Thoracic aorta (tissue), 2 donors: Measurements from ENCODE around the gene RAD21L1. TPM values are rescaled to one million over a fixed set of nuclear protein-coding genes. Genes with fewer than 3 reads are reported as not detected.

Experiments used
- ATAC-seq: fragments of 150-250 bp; one replicate; pipeline ENCODE4 v1.8.0; 2017; ENCODE audit warnings: low read depth; ENCODE audit not compliant: insufficient number of reproducible peaks, low FRiP score
- DNase-seq: peaks from one replicate; pipeline ENCODE4 v3.0.0-alpha.2; 2020; ENCODE audit warnings: low spot score
- H3K27ac ChIP-seq, 2 donors: fragments of 200-600 bp; sonication (generic); 1 replicate in 1 of 2; 2 replicates in 1 of 2; pipeline ENCODE4 v1.5.1; 2016; ENCODE audit warnings: mild to moderate bottlenecking in 2 of 2, moderate library complexity in 2 of 2
- H3K27me3 ChIP-seq: fragments of 200-600 bp; sonication (generic); replicated peaks from 2 replicates; pipeline ENCODE4 v1.6.0; 2016; ENCODE audit warnings: mild to moderate bottlenecking; ENCODE audit not compliant: insufficient read depth
- H3K36me3 ChIP-seq: fragments of 200-600 bp; sonication (generic); one replicate; pipeline ENCODE4 v1.5.1; 2016
- H3K4me1 ChIP-seq, 2 donors: fragments of 200-600 bp; sonication (generic); 1 replicate in 1 of 2; 2 replicates in 1 of 2; pipeline versions ENCODE4 v1.5.1 to v1.6.0; 2016; ENCODE audit warnings: low read depth in 2 of 2, mild to moderate bottlenecking in 1 of 2; ENCODE audit not compliant: control insufficient read depth in 1 of 2
- H3K4me3 ChIP-seq: fragments of 200-600 bp; sonication (generic); 2 replicates; pipeline ENCODE4 v1.5.1; 2016; ENCODE audit warnings: mild to moderate bottlenecking
- H3K9me3 ChIP-seq: fragments of 200-600 bp; sonication (generic); 2 replicates; pipeline ENCODE4 v1.5.1; 2016
- total RNA-seq, 2 donors: library from RNA; depleted of rRNA; stranded (reverse); fragments of >200 nt; gene quantifications; one replicate each; pipeline versions ENCODE4 v1.1.0 to v1.2.3, GENCODE V29; 2016
- TF ChIP-seq, protein P1 (sequence below): fragments of 200-600 bp; sonication (generic); IDR thresholded peaks from one replicate; pipeline ENCODE4 v1.5.1; 2019; ENCODE audit warnings: antibody characterized with exemption

Gene RAD21L1
- total RNA-seq, 2 donors from 2014 or later, result not detected

GRCh38 chr20:1209447-1210387 is 16.1 kb upstream of the RAD21L1 start:
- H3K27me3 ChIP-seq, result no peaks in the 10 kb centered on the region
- H3K4me1 ChIP-seq, result no peaks in the 10 kb centered on the region
- H3K9me3 ChIP-seq, result no peaks in the 10 kb centered on the region
- ATAC-seq (no peak), DNase-seq (no peak)
- H3K36me3 ChIP-seq, result no peaks in the 10 kb centered on the region
- no peak overlapping the region for H3K4me3 ChIP-seq
- no peak overlapping the region for H3K27ac ChIP-seq
- TF ChIP-seq, protein P1, sequence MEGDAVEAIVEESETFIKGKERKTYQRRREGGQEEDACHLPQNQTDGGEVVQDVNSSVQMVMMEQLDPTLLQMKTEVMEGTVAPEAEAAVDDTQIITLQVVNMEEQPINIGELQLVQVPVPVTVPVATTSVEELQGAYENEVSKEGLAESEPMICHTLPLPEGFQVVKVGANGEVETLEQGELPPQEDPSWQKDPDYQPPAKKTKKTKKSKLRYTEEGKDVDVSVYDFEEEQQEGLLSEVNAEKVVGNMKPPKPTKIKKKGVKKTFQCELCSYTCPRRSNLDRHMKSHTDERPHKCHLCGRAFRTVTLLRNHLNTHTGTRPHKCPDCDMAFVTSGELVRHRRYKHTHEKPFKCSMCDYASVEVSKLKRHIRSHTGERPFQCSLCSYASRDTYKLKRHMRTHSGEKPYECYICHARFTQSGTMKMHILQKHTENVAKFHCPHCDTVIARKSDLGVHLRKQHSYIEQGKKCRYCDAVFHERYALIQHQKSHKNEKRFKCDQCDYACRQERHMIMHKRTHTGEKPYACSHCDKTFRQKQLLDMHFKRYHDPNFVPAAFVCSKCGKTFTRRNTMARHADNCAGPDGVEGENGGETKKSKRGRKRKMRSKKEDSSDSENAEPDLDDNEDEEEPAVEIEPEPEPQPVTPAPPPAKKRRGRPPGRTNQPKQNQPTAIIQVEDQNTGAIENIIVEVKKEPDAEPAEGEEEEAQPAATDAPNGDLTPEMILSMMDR, result no peak

- Histone ChIP-seq H3K27me3 (no peaks in the 10 kb centered on the region), H3K36me3 (no peaks in the 10 kb centered on the region), H3K4me1 (no peaks in the 10 kb centered on the region), H3K9me3 (no peaks in the 10 kb centered on the region), H3K27ac (no peak overlapping the region), H3K4me3 (no peak overlapping the region)
- TF ChIP-seq, protein P1, result no peak
- DNase-seq (no peak), ATAC-seq (no peak)
Measured at GRCh38 chr20:1210501-1210900, 15.3 kb upstream of the RAD21L1 start.

DNA sequence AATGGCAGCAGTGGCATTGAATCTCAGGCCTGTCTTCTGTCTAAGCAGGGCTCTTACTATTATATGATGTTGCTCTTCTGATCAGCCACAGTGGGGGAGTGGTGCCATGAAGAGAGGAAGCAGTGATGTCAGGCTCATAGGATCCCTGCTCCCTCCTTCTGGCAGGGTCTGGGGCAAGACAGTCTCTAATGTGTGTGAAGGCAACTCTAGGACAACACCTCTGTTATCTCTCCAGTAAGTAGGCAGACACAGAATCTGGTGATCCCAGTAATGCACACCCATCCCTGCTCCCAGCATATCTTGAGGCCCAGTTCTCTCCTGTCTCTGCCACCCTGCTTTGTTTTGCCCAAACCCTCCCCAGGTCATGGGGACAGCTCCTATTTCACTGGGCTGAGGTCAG is 13.8 kb upstream of the RAD21L1 start:
- TF ChIP-seq, protein P1, result no peak
- Histone ChIP-seq H3K4me1 (no peaks in the 10 kb centered on the region), H3K36me3 (no peaks in the 10 kb centered on the region), H3K27ac (no peak overlapping the region), H3K27me3 (no peaks in the 10 kb centered on the region), H3K9me3 (no peaks in the 10 kb centered on the region), H3K4me3 (no peak overlapping the region)
- no peak for ATAC-seq
- no peak for DNase-seq

- Histone ChIP-seq H3K4me3 (peak overlapping the region; percentile 21), H3K9me3 (no peaks in the 10 kb centered on the region), H3K27me3 (no peaks in the 10 kb centered on the region), H3K4me1 (no peaks in the 10 kb centered on the region), H3K27ac (no peak overlapping the region), H3K36me3 (no peaks in the 10 kb centered on the region)
- TF ChIP-seq, protein P1, result peak; percentile 60
- ATAC-seq, result peak; percentile 60
- DNase-seq, result peak; percentile 26
Measured at GRCh38 chr20:1212607-1213396, 13.0 kb upstream of the RAD21L1 start.

- TF ChIP-seq, protein P1, result no peak
- no peaks in the 10 kb centered on the region for H3K4me1 ChIP-seq
- no peak for ATAC-seq
Measured at GRCh38 chr20:1214838-1215261, 11.0 kb upstream of the RAD21L1 start.

More at GRCh38 chr20:1214838-1215261, 11.0 kb upstream of the RAD21L1 start:
- Histone ChIP-seq H3K27ac (no peak overlapping the region), H3K4me3 (no peak overlapping the region), H3K36me3 (no peaks in the 10 kb centered on the region), H3K9me3 (no peaks in the 10 kb centered on the region), H3K27me3 (no peaks in the 10 kb centered on the region)
- no peak for DNase-seq
